Measurements from ENCODE around the gene MRPL4. TPM values are rescaled to one million over a fixed set of nuclear protein-coding genes. Genes with fewer than 3 reads are reported as not detected.

MRPL4 gene
- 100 to 1,000 TPM in 1 of 9 donors, 10 to 100 TPM in 8; 43.7 to 123 (median 81.7) TPM for total RNA-seq
- 10 to 100 TPM; 33.4 to 56.4 (median 43.8) TPM for polyA plus RNA-seq
- long read RNA-seq, donor 1, transcript MRPL4-207 (8 exons, 1,423 nt), result minor isoform, 11 of 54 reads
- long read RNA-seq, donor 1, transcript MRPL4-201 (9 exons, 1,455 nt), result major isoform, 37 of 54 reads
- long read RNA-seq, donor 1, partial matches to known transcripts, result 0 of 54 reads
- long read RNA-seq, donor 1, other reads (novel, unspliced or antisense), result 5 of 54 reads
- long read RNA-seq, donor 2, transcript MRPL4-201 (9 exons, 1,455 nt), result major isoform, 13 of 13 reads
- long read RNA-seq, donor 2, partial matches to known transcripts, result 0 of 13 reads
- long read RNA-seq, donor 2, other reads (novel, unspliced or antisense), result 0 of 13 reads
- long read RNA-seq, donor 3, transcript MRPL4-201 (9 exons, 1,455 nt), result major isoform, 31 of 33 reads
- long read RNA-seq, donor 3, partial matches to known transcripts, result 0 of 33 reads
- long read RNA-seq, donor 3, other reads (novel, unspliced or antisense), result 0 of 33 reads
- long read RNA-seq, donor 4, transcript MRPL4-207 (8 exons, 1,423 nt), result minor isoform, 7 of 51 reads
- long read RNA-seq, donor 4, transcript MRPL4-201 (9 exons, 1,455 nt), result major isoform, 34 of 51 reads
- long read RNA-seq, donor 4, partial matches to known transcripts, result 8 of 51 reads
- long read RNA-seq, donor 4, other reads (novel, unspliced or antisense), result 1 of 51 reads
- long read RNA-seq, donor 5, transcript MRPL4-207 (8 exons, 1,423 nt), result minor isoform, 9 of 203 reads
- long read RNA-seq, donor 5, transcript MRPL4-201 (9 exons, 1,455 nt), result major isoform, 173 of 203 reads
- long read RNA-seq, donor 5, partial matches to known transcripts, result 10 of 203 reads
- long read RNA-seq, donor 5, other reads (novel, unspliced or antisense), result 10 of 203 reads
- long read RNA-seq, donor 6, transcript MRPL4-201 (9 exons, 1,455 nt), result major isoform, 39 of 46 reads
- long read RNA-seq, donor 6, partial matches to known transcripts, result 4 of 46 reads
- long read RNA-seq, donor 6, other reads (novel, unspliced or antisense), result 1 of 46 reads
- long read RNA-seq, donor 7, transcript MRPL4-207 (8 exons, 1,423 nt), result minor isoform, 5 of 30 reads
- long read RNA-seq, donor 7, transcript MRPL4-201 (9 exons, 1,455 nt), result major isoform, 14 of 30 reads
- long read RNA-seq, donor 7, partial matches to known transcripts, result 11 of 30 reads
- long read RNA-seq, donor 7, other reads (novel, unspliced or antisense), result 0 of 30 reads
- long read RNA-seq, donor 8, transcript MRPL4-207 (8 exons, 1,423 nt), result minor isoform, 9 of 50 reads
- long read RNA-seq, donor 8, transcript MRPL4-201 (9 exons, 1,455 nt), result major isoform, 32 of 50 reads
- long read RNA-seq, donor 8, partial matches to known transcripts, result 0 of 50 reads
- long read RNA-seq, donor 8, other reads (novel, unspliced or antisense), result 7 of 50 reads
- long read RNA-seq, donor 9, transcript MRPL4-201 (9 exons, 1,455 nt), result major isoform, 12 of 15 reads
- long read RNA-seq, donor 9, partial matches to known transcripts, result 0 of 15 reads
- long read RNA-seq, donor 9, other reads (novel, unspliced or antisense), result 0 of 15 reads
- long read RNA-seq, donor 10, transcript MRPL4-201 (9 exons, 1,455 nt), result major isoform, 15 of 16 reads
- long read RNA-seq, donor 10, partial matches to known transcripts, result 0 of 16 reads
- long read RNA-seq, donor 10, other reads (novel, unspliced or antisense), result 0 of 16 reads

- WGBS, 4 donors, result 0 to 1% (median 0%) methylated on average over 12 to 77 of the region's 77 CpGs
- peaks cover 0 to 30% of the 10 kb centered on the region in 2 donors for H3K36me3 ChIP-seq (replicated peaks in 1 of 2)
- peak; percentile 95 to 99 (median 98) for DNase-seq
- peak within 1 kb of the TSS in 4 of 5 donors; percentile 57 to 86 (median 73) for H3K27ac ChIP-seq
- peak within 1 kb of the TSS; percentile 21 to 89 (median 81) for H3K4me3 ChIP-seq
- peaks cover 6 to 13% of the 10 kb centered on the region in 2 donors for H3K4me1 ChIP-seq (replicated peaks in 1 of 2)
- intact Hi-C loops (cut with DNase I), result loop anchor here in 1 of 2 donors (10.0 kb wide), 1 partner anchor 317 kb away; the partner anchor contains the start of gene OLFM2
- TF ChIP-seq, protein P1, sequence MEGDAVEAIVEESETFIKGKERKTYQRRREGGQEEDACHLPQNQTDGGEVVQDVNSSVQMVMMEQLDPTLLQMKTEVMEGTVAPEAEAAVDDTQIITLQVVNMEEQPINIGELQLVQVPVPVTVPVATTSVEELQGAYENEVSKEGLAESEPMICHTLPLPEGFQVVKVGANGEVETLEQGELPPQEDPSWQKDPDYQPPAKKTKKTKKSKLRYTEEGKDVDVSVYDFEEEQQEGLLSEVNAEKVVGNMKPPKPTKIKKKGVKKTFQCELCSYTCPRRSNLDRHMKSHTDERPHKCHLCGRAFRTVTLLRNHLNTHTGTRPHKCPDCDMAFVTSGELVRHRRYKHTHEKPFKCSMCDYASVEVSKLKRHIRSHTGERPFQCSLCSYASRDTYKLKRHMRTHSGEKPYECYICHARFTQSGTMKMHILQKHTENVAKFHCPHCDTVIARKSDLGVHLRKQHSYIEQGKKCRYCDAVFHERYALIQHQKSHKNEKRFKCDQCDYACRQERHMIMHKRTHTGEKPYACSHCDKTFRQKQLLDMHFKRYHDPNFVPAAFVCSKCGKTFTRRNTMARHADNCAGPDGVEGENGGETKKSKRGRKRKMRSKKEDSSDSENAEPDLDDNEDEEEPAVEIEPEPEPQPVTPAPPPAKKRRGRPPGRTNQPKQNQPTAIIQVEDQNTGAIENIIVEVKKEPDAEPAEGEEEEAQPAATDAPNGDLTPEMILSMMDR (IDR thresholded peaks at IDR 0.05), result peak in 1 of 6 experiments; percentile 29
- peak; percentile 52 to 56 for TF ChIP-seq POLR2A (IDR thresholded peaks at IDR 0.05)
- no peaks in the 10 kb centered on the region for H3K27me3 ChIP-seq
- H3K9me3 ChIP-seq (replicated peaks in 1 of 3), result no peaks in the 10 kb centered on the region
Measured at GRCh38 chr19:10251792-10252694, at the start of gene MRPL4. Gene MRPL4, plus strand, starts transcription at chr19:10252214. Its CDS starts 40 bp downstream, at chr19:10252254.

DNA sequence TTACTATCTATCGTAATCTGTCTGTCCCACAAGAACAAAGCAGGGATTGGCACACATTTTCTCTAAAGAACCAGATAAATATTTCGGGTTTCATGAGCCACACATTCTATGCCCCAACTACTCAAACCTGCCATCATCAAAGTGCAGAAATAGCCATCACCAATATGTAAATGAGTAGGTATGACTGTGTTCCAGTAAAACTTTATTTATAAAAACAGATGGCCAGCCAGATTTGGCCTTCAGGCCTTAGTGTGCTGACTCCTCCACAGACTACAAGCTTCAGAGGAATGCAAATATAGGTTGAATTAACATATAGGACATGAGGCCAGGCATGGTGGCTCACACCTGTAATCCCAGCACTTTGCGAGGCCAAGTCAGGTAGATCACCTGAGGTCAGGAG is 48.3 kb upstream of the MRPL4 start:
- intact Hi-C loops (cut with DNase I), result no loop called here
- no peak for DNase-seq
- H3K9me3 ChIP-seq (replicated peaks in 1 of 3), result no peaks in the 10 kb centered on the region
- H3K27me3 ChIP-seq, result no peaks in the 10 kb centered on the region
- WGBS, 4 donors, result 81 to 95% (median 92%) methylated on average over 3 of the region's 3 CpGs
- no peaks in the 10 kb centered on the region for H3K36me3 ChIP-seq (replicated peaks in 1 of 2)
- no peak overlapping the region for H3K27ac ChIP-seq
- H3K4me3 ChIP-seq, result no peak overlapping the region
- TF ChIP-seq, protein P1 (IDR thresholded peaks at IDR 0.05), result no peak
- no peak for TF ChIP-seq POLR2A (IDR thresholded peaks at IDR 0.05)
- no peaks in the 10 kb centered on the region for H3K4me1 ChIP-seq (replicated peaks in 1 of 2)

DNA sequence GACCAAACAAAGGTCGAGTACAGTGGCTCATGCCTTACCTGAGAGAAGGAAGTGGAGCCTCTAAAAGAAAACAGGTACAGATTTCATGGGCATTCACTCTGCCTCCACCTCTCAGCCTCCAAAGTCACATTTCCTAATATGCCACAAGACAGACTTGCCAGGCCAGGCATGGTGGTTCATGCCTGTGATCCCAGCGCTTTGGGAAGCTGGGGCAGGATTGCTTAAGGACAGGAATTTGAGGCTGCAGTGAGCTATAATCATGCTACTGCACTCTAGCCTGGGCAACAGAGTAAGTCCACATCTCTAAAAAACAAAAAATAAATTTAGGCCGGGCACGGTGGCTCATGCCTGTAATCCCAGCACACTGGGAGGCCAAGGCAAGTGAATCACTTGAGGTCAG is 46.4 kb upstream of the MRPL4 start:
- Histone ChIP-seq H3K27ac (no peak overlapping the region), H3K4me1 (replicated peaks in 1 of 2) (no peaks in the 10 kb centered on the region), H3K4me3 (no peak overlapping the region), H3K27me3 (no peaks in the 10 kb centered on the region), H3K9me3 (replicated peaks in 1 of 3) (no peaks in the 10 kb centered on the region), H3K36me3 (replicated peaks in 1 of 2) (no peaks in the 10 kb centered on the region)
- no peak for DNase-seq
- TF ChIP-seq, protein P1 (IDR thresholded peaks at IDR 0.05), result no peak
- no peak for TF ChIP-seq POLR2A (IDR thresholded peaks at IDR 0.05)
- intact Hi-C loops (cut with DNase I), result no loop called here
- WGBS, 4 donors, result 77 to 81% (median 79%) methylated on average over 4 of the region's 4 CpGs
